Stimulated activated CD8-positive, alpha-beta memory T cell treated with anti-CD3 and anti-CD28 coated beads, Interleukin-12 subunit alpha, Interleukin-12 subunit beta, amount 100 ng/mL, for 24 hours (primary cell): ENCODE data around the gene BLOC1S1.

ENCODE experiments used
- DNase-seq: peaks from one replicate; pipeline ENCODE4 v3.0.0-alpha.2; 2020; ENCODE audit errors: extremely low read depth

BLOC1S1 gene

GRCh38 chr12:55728186-55728938 lies 12.5 kb downstream of the BLOC1S1 start:
- DNase-seq: no peak

GRCh38 chr12:55728939-55729818 lies 13.3 kb downstream of the BLOC1S1 start, which contains the start of gene CD63:
Gene CD63, minus strand, starts transcription at chr12:55729009. Its CDS starts 668 bp downstream, at chr12:55728341.
- no peak for DNase-seq

DNA sequence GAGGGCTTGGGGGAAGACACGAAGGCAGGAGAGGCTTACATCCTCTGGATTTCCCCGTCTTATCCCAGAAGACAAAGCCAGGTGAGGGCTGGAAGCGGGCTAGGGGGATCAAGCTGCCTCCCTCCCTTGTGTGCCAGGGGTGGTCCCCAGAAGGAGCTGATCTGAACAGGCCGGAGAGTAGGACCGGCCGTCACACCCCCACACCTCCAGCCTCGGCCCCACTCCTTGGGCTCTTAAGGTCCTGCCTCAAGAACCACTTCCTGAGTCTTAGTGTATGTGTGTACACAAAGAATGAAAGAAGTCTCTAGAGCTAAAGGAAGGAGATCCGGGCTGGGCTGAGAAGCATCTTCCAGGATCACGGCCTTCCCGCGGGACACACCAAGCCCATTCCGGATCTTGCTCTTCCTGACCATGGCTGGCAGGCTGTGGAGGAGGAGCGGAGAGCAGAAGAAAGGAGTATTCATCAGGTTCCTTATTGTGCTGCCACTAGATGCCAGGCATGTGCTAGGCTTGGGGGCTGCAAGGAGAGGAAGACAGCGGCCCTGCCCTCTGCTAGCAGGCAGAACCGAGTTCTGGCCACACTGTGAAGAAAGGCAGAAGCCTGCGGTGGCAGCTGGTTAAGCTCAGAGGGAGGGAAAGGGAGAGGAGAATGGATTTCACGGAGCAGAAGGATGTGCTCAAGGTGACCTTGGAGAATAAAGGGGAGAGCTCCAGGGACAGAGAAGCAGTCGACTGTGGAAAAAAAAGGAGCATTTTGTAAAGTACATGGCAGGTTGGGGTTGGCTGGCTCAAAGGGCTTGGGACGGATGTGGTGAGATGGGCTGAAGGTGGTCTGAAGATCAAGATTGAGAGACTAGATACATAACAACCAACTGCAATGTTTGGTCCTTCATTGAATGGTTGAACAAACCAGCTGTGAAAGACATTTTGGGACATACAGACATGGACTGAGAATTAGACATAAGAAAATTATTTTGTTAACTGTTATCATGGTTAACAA lies 14.3 kb downstream of the BLOC1S1 start:
- DNase-seq: no peak

DNA sequence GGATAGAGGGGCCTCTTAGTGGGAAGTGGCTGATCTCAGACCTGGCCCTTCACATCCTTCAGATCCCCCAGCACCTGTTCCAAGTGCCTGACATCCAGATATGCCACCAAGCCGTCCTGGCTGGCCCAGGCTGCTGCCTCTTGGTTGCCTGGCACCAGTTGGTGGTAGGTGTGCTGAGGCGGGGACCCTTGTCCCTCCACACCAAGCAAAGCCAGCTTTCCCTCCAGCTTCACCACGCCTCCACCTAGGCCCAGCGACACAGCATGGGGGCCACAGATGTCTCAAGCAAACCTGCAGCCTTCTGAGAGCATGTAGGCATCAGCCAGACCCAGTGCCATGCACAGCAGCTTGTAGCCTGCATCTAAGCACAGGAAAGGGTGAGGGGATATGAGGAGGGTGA lies 16.4 kb downstream of the BLOC1S1 start:
- no peak for DNase-seq

GRCh38 chr12:55733021-55733555 lies 17.2 kb downstream of the BLOC1S1 start:
- DNase-seq: no peak

GRCh38 chr12:55733858-55734257 lies 18.0 kb downstream of the BLOC1S1 start:
- no peak for DNase-seq

GRCh38 chr12:55734595-55734994 lies 18.7 kb downstream of the BLOC1S1 start:
- no peak for DNase-seq

- no peak for DNase-seq
Observed at GRCh38 chr12:55736076-55736475, 20.2 kb downstream of the BLOC1S1 start.

GRCh38 chr12:55736780-55737580 lies 21.1 kb downstream of the BLOC1S1 start:
- DNase-seq: no peak

DNA sequence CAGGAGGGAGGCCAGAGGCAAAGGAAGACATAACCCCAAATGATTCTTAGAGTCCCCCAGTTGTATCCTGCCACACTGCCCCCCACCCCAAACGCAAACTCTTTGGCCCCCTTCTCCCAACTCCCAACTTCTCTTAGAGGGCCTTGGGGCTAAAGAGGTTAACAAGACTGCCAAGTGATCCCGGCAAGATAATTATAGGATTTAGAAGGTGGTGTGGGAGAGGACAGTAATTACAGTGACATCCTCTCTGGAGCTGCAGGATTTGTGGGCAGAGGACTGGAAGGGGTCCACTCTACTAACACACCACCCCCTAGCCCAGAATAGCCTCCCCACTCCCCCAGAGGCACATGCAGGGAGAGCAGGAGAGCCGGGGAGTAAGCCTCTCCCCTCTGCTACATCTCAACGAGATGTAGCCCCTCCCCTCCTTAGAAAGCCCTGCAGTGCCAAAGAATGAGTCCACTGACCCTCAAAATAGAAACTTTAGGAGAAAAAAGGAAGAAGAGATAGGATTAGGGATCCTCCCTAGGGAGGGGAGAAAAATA lies 21.8 kb downstream of the BLOC1S1 start:
- no peak for DNase-seq

DNA sequence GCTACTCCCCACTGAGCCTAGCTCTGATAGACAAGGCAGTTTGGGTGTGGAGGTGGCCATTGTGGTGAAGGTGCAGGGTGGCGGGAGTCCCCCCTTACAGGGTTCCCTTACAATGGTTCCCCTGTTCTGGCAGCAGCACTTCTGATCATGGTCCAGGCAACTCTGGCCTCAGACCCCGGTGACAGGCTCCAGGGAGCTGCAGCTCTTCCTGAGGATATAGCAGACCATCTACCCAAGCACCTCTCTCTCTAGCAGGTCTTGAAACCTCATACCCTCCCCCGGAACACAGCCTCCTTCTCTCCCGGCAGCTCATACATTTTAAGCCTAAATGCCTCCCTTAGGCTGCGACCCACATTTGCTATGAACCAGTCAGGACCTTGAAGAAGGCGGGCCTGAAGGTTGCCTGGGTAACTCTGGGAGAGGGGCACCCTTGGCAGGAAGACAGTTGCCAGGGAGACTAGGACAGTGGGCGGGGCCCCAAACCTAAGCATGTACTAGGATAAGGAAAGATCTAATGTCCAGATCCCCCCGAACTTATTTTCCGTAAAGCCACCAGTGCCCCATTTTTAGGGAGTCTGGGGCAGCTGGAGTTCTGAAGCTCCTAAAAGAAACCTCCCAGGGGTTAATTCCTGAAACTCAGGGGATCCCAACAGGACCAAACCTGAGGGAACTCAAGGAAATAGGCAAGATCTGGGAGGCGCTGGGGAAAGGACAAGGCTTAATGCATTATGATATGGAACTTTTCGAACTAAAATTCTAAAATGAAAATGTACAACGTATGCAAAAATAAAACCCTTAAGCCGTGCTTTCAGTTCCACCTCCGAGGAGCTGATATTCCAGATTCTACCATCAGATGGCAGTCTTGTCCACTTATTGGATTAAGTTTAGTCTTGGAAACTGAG lies 22.5 kb downstream of the BLOC1S1 start:
- no peak for DNase-seq

- no peak for DNase-seq
Observed at GRCh38 chr12:55739025-55739378, 23.2 kb downstream of the BLOC1S1 start.

GRCh38 chr12:55741931-55742680 lies 26.3 kb downstream of the BLOC1S1 start:
- DNase-seq: no peak

GRCh38 chr12:55742719-55743405 lies 27.0 kb downstream of the BLOC1S1 start, which contains the start of gene GDF11:
Gene GDF11, plus strand, starts transcription at chr12:55743122. Its CDS starts 195 bp downstream, at chr12:55743317.
- DNase-seq: no peak

DNA sequence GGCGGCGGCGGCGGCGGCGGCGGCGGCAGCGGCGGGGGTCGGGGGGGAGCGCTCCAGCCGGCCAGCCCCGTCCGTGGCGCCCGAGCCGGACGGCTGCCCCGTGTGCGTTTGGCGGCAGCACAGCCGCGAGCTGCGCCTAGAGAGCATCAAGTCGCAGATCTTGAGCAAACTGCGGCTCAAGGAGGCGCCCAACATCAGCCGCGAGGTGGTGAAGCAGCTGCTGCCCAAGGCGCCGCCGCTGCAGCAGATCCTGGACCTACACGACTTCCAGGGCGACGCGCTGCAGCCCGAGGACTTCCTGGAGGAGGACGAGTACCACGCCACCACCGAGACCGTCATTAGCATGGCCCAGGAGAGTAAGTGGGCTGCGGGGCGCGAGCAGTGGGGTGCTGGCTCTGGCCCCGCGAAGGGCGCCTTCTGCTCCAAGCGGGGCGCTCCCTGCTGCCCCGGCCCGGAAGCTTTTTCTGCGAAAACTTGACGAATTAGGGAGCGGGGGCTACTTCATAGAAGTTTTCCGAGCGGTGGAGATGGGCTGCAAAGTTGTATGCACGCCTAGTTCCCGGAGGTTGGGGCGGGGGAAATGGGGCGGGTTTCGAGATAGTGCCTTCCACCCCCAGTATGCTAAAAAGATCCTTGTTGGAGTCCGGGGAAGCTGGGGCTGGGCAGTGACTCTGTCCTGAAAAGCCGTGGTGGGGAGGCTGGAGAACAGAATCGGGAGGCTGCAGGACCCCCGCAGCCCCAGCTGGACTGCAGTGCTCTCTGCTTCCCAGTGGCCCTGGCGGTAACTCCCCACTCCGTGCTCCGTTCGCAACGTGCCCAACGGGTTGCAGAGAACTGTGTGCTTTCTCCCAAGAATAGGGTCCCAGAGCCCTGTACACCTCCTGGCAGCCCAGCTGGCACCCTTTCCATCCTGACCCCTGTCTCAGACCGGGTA lies 27.8 kb downstream of the BLOC1S1 start:
- no peak for DNase-seq

DNA sequence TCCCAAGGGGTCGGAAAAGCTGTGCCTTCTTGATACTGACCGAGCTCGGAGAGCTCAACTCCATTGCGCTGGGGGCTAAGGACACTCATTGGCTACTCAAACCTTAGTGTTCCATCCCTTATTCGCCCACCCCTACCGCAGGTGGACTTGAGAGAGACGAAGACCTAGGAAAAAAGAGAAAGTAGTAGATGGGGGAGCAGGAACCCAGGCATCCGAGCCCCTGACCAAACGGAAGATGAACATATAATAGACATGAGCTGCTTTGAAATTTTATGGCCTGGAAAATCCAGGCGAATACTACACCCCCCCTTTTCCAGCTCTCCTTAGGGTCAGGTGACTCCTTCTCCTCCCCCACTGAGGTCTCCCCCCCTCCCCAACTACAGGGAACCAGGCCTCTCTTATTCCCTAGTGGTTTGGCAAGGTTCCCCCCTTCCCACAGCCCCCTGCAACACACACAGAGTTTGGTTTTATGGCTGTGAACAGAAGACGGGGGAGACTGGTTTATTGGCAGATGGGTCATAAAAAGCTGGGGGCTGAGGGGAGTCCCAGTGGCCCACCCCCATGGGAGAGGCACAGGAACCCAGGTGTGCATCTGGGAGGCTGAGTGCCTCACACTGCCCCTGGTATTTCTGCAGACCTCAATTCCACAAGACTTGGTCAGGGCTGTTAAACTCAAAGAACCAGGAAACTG lies 28.6 kb downstream of the BLOC1S1 start:
- DNase-seq: no peak
